K562 (cell line): ENCODE results near the gene URM1. TPM values are rescaled to one million over a fixed set of nuclear protein-coding genes. Genes with fewer than 3 reads are reported as not detected.

ENCODE experiments used
- DNMT1 ChIP-seq: fragments of 450-650 bp; IDR thresholded peaks from 2 replicates; pipeline ENCODE4 v1.6.1; 2016; ENCODE audit warnings: antibody characterized with exemption, mild to moderate bottlenecking
- EHMT2 ChIP-seq: fragments of 450-650 bp; IDR thresholded peaks from 2 replicates; pipeline ENCODE4 v1.6.1; 2018; ENCODE audit warnings: antibody characterized with exemption
- ELF4 ChIP-seq: fragments of 450-650 bp; formaldehyde crosslinking; IDR thresholded peaks from 2 replicates; pipeline ENCODE4 v1.4.0; 2022; ENCODE audit warnings: missing genetic modification characterization
- GTF2E2 ChIP-seq: fragments of 200-800 bp; sonication (Bioruptor generic); IDR thresholded peaks from 2 replicates; pipeline ENCODE4 v1.6.1; 2016; ENCODE audit warnings: missing genetic modification characterization, missing compliant biosample characterization
- HDAC8 ChIP-seq: fragments of 450-650 bp; IDR thresholded peaks from 2 replicates; pipeline ENCODE4 v1.6.1; 2016; ENCODE audit warnings: mild to moderate bottlenecking, missing genetic modification characterization, moderate library complexity, missing compliant biosample characterization
- LCOR ChIP-seq: sonication (generic); formaldehyde crosslinking; IDR thresholded peaks from 2 replicates; pipeline ENCODE4 v1.8.0; 2022; ENCODE audit warnings: mild to moderate bottlenecking, missing genetic modification reagents
- NBN ChIP-seq: fragments of 450-650 bp; IDR thresholded peaks from 2 replicates; pipeline ENCODE4 v1.6.1; 2016; ENCODE audit warnings: low read depth, mild to moderate bottlenecking
- NCOR1 ChIP-seq: fragments of 450-650 bp; IDR thresholded peaks from 2 replicates; pipeline ENCODE4 v1.6.1; 2016; ENCODE audit warnings: mild to moderate bottlenecking, moderate library complexity
- NFIC ChIP-seq: fragments of 450-650 bp; IDR thresholded peaks from 2 replicates; pipeline ENCODE4 v1.6.1; 2017; ENCODE audit warnings: mild to moderate bottlenecking, inconsistent platforms
- NRF1 ChIP-seq, 2 experiments: fragments of 450-650 bp; IDR thresholded peaks in 1 of 2; conservative IDR thresholded peaks in 1 of 2; 2 replicates each; pipeline ENCODE4 v1.6.1; 2014; ENCODE audit warnings: mild to moderate bottlenecking in 2 of 2
- RBBP5 ChIP-seq: fragments of 200-600 bp; sonication (generic); IDR thresholded peaks from 2 replicates; pipeline ENCODE4 v1.6.1; 2012; ENCODE audit warnings: borderline replicate concordance, mild to moderate bottlenecking, low read length, control low read depth, inconsistent platforms; ENCODE audit not compliant: insufficient read depth, poor library complexity, severe bottlenecking
- TOE1 ChIP-seq, 2 experiments: fragments of 450-650 bp in 1 of 2; sonication (generic) in 1 of 2; formaldehyde crosslinking in 1 of 2; IDR thresholded peaks; 2 replicates each; pipeline versions ENCODE4 v1.7.1 to v1.8.0; 2016 to 2022; ENCODE audit warnings: borderline replicate concordance in 2 of 2, mild to moderate bottlenecking in 2 of 2, antibody characterized with exemption in 1 of 2, inconsistent platforms in 1 of 2, low read depth in 1 of 2, missing genetic modification reagents in 1 of 2, moderate library complexity in 1 of 2
- ZBTB1 ChIP-seq: sonication (generic); formaldehyde crosslinking; IDR thresholded peaks from 2 replicates; pipeline ENCODE4 v1.8.1; 2023; ENCODE audit warnings: missing genetic modification reagents, low read depth, mild to moderate bottlenecking, borderline replicate concordance
- ZKSCAN1 ChIP-seq: fragments of 150-350 bp; IDR thresholded peaks from 2 replicates; pipeline ENCODE4 v1.6.1; 2016; ENCODE audit warnings: low read depth, low read length
- polyA plus RNA-seq, 8 experiments: library from polyadenylated mRNA; depleted of rRNA in 4 of 8; stranded (reverse) in 5 of 8; unstranded in 3 of 8; fragments of >200 nt; fragmentation: Nextera tagmentation in 2 of 8; fragmentation: Illumina TruSeq in 1 of 8; extraction: Ambion mirVana in 2 of 8; extraction: Trizol in 1 of 8; gene quantifications; 2 replicates each; pipeline versions ENCODE4 v1.2.1 to v1.2.3, GENCODE V29; 2011 to 2014; ENCODE audit warnings: inconsistent platforms in 1 of 8, missing spikeins in 1 of 8
- total RNA-seq, 7 experiments: library from RNA; depleted of rRNA in 6 of 7; stranded (reverse); fragments of >200 nt in 6 of 7; fragmentation: Illumina TruSeq in 2 of 7; extraction: Trizol in 2 of 7; gene quantifications; 2 replicates each; pipeline versions ENCODE4 v1.2.1 to v1.2.3, GENCODE V29; 2011 to 2021; ENCODE audit warnings: low replicate concordance in 1 of 7
- TF ChIP-seq, protein P1 (sequence below): sonication (generic); formaldehyde crosslinking; IDR thresholded peaks from 2 replicates; pipeline ENCODE4 v1.9.0; 2022; ENCODE audit warnings: mild to moderate bottlenecking, missing genetic modification reagents
- TF ChIP-seq, protein P2 (sequence below): fragments of 250-450 bp; sonication (Bioruptor Pico); IDR thresholded peaks from 2 replicates; pipeline ENCODE4 v1.8.0; 2021; ENCODE audit warnings: borderline replicate concordance, mild to moderate bottlenecking, moderate library complexity; ENCODE audit not compliant: poor library complexity, severe bottlenecking
- TF ChIP-seq, protein P3 (sequence below): fragments of 200-800 bp; sonication (Bioruptor generic); IDR thresholded peaks from 2 replicates; pipeline ENCODE4 v1.6.1; 2017; ENCODE audit warnings: missing genetic modification characterization, missing compliant biosample characterization
- TF ChIP-seq, protein P4 (sequence below): fragments of 200-800 bp; sonication (Bioruptor generic); IDR thresholded peaks from 2 replicates; pipeline ENCODE4 v1.6.1; 2016; ENCODE audit warnings: missing genetic modification characterization, missing compliant biosample characterization

Gene URM1
- total and polyA plus RNA-seq, 9 of the 15 experiments (the other 6 are each of a cell fraction or from before 2014, with no cell fraction given): 10.1 to 88.9 (median 53.3) TPM

DNA sequence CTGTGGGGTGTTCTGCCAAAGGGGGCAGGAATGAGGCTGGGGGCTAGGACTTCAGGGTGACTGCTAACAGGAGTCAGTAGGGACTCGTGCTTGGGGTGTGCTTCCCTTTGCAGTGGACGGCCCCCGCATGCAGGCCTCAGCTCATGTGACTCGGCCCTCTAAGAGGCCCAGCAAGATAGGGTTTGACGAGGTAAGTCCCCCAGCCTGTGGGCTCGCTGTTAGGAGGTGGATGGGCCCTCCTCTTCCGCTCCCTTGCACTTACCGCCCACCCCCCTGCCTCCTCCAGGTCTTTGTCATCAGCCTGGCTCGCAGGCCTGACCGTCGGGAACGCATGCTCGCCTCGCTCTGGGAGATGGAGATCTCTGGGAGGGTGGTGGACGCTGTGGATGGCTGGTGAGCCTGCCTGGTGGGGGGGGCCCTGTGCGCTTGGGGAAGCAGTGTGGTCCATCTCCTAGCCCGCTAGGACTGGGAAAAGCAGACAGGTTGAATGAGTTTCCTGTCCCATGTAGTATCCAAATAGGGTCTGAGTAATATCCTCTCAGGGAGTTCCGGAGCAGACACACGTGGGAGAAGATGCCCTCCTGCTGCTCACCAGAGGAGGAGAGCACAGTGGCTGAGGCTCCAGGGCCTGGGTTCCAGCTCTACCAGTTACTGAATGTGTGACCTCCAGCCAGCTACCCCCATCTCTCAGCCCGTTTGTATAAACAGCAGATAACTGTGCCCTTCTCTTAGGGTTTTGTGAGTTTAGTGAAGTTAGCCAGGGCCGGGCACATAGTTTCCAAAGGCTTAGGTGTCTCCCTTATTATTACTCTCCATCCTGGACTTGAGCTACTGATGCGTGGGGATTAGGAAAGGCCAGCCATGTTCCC, 57.7 kb downstream of the URM1 start (continued):
- TF ChIP-seq DNMT1 (no peak), RBBP5 (peak; percentile 54), NRF1 (conservative IDR thresholded peaks at IDR 0.05 in 1 of 2, IDR thresholded peaks at IDR 0.05 in 1 of 2) (peak; percentile 83 to 87), ZBTB1 (CRISPR knock-in tag) (peak; percentile 57), NFIC (0 out of 2 replicates have a peak, but pooled peaks have one; percentile 21), ELF4 (CRISPR knock-in tag) (0 out of 2 replicates have a peak, but pooled peaks have one; percentile 35), NCOR1 (0 out of 2 replicates have a peak, but pooled peaks have one; percentile 19), LCOR (CRISPR knock-in tag) (peak; percentile 79; the same call in 1 of the 2 replicates), HDAC8 (tag) (0 out of 2 replicates have a peak, but pooled peaks have one; percentile 43), GTF2E2 (peak; percentile 44; the same call in 1 of the 2 replicates), NBN (0 out of 2 replicates have a peak, but pooled peaks have one; percentile 29), EHMT2 (no peak), ZKSCAN1 (0 out of 2 replicates have a peak, but pooled peaks have one; percentile 12), TOE1 (IDR thresholded peaks at IDR 0.05; ENCODE audit: borderline replicate concordance) (peak; percentile 76), TOE1 (CRISPR knock-in tag; IDR thresholded peaks at IDR 0.05; ENCODE audit: borderline replicate concordance, low read depth) (no peak)
- TF ChIP-seq, protein P1, sequence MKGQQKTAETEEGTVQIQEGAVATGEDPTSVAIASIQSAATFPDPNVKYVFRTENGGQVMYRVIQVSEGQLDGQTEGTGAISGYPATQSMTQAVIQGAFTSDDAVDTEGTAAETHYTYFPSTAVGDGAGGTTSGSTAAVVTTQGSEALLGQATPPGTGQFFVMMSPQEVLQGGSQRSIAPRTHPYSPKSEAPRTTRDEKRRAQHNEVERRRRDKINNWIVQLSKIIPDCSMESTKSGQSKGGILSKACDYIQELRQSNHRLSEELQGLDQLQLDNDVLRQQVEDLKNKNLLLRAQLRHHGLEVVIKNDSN (CRISPR knock-in tag): peak; percentile 80
- TF ChIP-seq, protein P2, sequence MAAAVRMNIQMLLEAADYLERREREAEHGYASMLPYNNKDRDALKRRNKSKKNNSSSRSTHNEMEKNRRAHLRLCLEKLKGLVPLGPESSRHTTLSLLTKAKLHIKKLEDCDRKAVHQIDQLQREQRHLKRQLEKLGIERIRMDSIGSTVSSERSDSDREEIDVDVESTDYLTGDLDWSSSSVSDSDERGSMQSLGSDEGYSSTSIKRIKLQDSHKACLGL (CRISPR knock-in tag): no peak
- TF ChIP-seq, protein P3, sequence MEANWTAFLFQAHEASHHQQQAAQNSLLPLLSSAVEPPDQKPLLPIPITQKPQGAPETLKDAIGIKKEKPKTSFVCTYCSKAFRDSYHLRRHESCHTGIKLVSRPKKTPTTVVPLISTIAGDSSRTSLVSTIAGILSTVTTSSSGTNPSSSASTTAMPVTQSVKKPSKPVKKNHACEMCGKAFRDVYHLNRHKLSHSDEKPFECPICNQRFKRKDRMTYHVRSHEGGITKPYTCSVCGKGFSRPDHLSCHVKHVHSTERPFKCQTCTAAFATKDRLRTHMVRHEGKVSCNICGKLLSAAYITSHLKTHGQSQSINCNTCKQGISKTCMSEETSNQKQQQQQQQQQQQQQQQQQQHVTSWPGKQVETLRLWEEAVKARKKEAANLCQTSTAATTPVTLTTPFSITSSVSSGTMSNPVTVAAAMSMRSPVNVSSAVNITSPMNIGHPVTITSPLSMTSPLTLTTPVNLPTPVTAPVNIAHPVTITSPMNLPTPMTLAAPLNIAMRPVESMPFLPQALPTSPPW (CRISPR knock-in tag): peak; percentile 89
- TF ChIP-seq, protein P4, sequence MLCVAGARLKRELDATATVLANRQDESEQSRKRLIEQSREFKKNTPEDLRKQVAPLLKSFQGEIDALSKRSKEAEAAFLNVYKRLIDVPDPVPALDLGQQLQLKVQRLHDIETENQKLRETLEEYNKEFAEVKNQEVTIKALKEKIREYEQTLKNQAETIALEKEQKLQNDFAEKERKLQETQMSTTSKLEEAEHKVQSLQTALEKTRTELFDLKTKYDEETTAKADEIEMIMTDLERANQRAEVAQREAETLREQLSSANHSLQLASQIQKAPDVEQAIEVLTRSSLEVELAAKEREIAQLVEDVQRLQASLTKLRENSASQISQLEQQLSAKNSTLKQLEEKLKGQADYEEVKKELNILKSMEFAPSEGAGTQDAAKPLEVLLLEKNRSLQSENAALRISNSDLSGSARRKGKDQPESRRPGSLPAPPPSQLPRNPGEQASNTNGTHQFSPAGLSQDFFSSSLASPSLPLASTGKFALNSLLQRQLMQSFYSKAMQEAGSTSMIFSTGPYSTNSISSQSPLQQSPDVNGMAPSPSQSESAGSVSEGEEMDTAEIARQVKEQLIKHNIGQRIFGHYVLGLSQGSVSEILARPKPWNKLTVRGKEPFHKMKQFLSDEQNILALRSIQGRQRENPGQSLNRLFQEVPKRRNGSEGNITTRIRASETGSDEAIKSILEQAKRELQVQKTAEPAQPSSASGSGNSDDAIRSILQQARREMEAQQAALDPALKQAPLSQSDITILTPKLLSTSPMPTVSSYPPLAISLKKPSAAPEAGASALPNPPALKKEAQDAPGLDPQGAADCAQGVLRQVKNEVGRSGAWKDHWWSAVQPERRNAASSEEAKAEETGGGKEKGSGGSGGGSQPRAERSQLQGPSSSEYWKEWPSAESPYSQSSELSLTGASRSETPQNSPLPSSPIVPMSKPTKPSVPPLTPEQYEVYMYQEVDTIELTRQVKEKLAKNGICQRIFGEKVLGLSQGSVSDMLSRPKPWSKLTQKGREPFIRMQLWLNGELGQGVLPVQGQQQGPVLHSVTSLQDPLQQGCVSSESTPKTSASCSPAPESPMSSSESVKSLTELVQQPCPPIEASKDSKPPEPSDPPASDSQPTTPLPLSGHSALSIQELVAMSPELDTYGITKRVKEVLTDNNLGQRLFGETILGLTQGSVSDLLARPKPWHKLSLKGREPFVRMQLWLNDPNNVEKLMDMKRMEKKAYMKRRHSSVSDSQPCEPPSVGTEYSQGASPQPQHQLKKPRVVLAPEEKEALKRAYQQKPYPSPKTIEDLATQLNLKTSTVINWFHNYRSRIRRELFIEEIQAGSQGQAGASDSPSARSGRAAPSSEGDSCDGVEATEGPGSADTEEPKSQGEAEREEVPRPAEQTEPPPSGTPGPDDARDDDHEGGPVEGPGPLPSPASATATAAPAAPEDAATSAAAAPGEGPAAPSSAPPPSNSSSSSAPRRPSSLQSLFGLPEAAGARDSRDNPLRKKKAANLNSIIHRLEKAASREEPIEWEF (CRISPR knock-in tag): peak; percentile 90
